Measurements from ENCODE around the gene COL16A1. TPM values are rescaled to one million over a fixed set of nuclear protein-coding genes. Genes with fewer than 3 reads are reported as not detected.

Gene COL16A1
- total and polyA plus RNA-seq, 2 of the 13 experiments (the other 11 are each of a cell fraction or from before 2014, with no cell fraction given) = 4.3 to 12.2 TPM

DNA sequence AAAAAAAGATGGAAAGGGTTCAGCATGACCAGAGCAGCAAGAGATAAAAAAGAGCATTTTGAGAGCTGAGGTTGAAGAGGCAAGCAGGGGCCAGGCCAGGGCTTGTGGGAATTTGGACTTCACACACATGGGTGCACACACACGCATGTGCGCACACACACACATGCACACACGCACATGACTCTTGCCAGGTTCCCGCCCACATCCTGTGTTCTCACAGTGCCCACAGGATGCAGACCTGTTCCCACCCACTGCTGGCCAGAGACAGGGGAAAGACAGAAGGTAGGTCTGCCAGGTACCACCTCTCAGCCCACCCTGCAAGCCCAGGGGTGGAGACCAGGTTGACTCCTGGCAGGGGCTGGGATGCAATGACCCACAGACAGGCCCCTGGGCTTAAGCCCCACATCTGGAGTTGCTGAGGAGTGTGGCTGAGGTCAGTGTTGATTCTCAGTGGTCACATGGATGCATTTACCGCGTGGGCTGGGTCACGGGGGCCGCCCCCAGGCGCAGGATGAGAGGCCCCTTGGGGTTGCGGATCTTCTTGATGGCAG, 4.4 kb downstream of the COL16A1 start:
- WGBS (ENCODE audit: low lambda C conversion rate) = 93% methylated on average over 10 of the region's 10 CpGs
- Histone ChIP-seq H3K79me2 (ENCODE audit: insufficient read depth, low read length) (no peaks in the 10 kb centered on the region), H3K4me2 (ENCODE audit: low read depth, low read length) (no peak overlapping the region), H3K4me3 (replicated peaks in 1 of 3; ENCODE audit: insufficient read depth in 1 of 3, low read depth in 2 of 3, low read length in 3 of 3) (no peak overlapping the region), H3K27ac (ENCODE audit: extremely low read length, insufficient read depth, low read length) (no peak overlapping the region), H3K4me1 (ENCODE audit: insufficient read depth, low read length) (peaks cover 46% of the 10 kb centered on the region), H3K36me3 (replicated peaks in 1 of 2; ENCODE audit: control insufficient read depth in 1 of 2, insufficient read depth in 2 of 2, low read length in 2 of 2) (no peaks in the 10 kb centered on the region; a peak in 2 of 5 replicates), H3K27me3 (ENCODE audit: control insufficient read depth in 1 of 2, insufficient read depth in 2 of 2, low read length in 2 of 2) (no peaks in the 10 kb centered on the region), H3K9ac (ENCODE audit: insufficient read depth, low read depth, low read length) (no peak overlapping the region), H2AFZ (ENCODE audit: low read length) (no peak overlapping the region), H4K20me1 (ENCODE audit: insufficient read depth, low read length) (no peaks in the 10 kb centered on the region), H3K9me3 (ENCODE audit: low read length) (no peaks in the 10 kb centered on the region)
- no TSS peak for BruUV-seq (replicated peaks)
- ATAC-seq = no peak
- intact Hi-C loops (cut with micrococcal nuclease; ENCODE audit: unreplicated experiment) (no loop called here), in situ Hi-C loops (cut with HindIII; ENCODE audit: extremely low pct_ligation_motif_present, low pct_unique_long_range_greater_than_20kb) (no loop called here)
- CTCF ChIA-PET (ENCODE audit: low intra/inter-chr PET ratio, low total read pairs) = no interaction called here
- DNase-seq (ENCODE audit: low spot score) = no peak
- FAIRE-seq = no peak
- POLR2A ChIA-PET = no interaction called here
- TF ChIP-seq, protein P1, sequence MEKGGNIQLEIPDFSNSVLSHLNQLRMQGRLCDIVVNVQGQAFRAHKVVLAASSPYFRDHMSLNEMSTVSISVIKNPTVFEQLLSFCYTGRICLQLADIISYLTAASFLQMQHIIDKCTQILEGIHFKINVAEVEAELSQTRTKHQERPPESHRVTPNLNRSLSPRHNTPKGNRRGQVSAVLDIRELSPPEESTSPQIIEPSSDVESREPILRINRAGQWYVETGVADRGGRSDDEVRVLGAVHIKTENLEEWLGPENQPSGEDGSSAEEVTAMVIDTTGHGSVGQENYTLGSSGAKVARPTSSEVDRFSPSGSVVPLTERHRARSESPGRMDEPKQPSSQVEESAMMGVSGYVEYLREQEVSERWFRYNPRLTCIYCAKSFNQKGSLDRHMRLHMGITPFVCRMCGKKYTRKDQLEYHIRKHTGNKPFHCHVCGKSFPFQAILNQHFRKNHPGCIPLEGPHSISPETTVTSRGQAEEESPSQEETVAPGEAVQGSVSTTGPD (CRISPR knock-in tag; IDR thresholded peaks at IDR 0.05) = no peak
- TF ChIP-seq, protein P2, sequence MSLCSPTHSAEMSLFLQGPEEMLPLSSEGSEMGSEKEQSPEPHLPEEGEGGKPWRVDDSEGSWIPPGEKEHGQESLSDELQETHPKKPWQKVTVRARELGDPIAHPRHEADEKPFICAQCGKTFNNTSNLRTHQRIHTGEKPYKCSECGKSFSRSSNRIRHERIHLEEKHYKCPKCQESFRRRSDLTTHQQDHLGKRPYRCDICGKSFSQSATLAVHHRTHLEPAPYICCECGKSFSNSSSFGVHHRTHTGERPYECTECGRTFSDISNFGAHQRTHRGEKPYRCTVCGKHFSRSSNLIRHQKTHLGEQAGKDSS (CRISPR knock-in tag; IDR thresholded peaks at IDR 0.05; ENCODE audit: borderline replicate concordance, low read depth) = no peak
- TF ChIP-seq ZFP90 (CRISPR knock-in tag; IDR thresholded peaks at IDR 0.05; ENCODE audit: borderline replicate concordance) (no peak), NFKBIZ (CRISPR knock-in tag; IDR thresholded peaks at IDR 0.05) (no peak), BRCA1 (CRISPR knock-in tag; IDR thresholded peaks at IDR 0.05) (no peak), ZNF547 (CRISPR knock-in tag; IDR thresholded peaks at IDR 0.05) (no peak), ZNF232 (CRISPR knock-in tag; IDR thresholded peaks at IDR 0.05; ENCODE audit: borderline replicate concordance) (no peak), ZNF724P (CRISPR knock-in tag; IDR thresholded peaks at IDR 0.05; ENCODE audit: borderline replicate concordance) (no peak), ZMYM3 (CRISPR knock-in tag; IDR thresholded peaks at IDR 0.05) (no peak), ZNF335 (CRISPR knock-in tag; IDR thresholded peaks at IDR 0.05) (no peak)
- TF ChIP-seq, protein P3, sequence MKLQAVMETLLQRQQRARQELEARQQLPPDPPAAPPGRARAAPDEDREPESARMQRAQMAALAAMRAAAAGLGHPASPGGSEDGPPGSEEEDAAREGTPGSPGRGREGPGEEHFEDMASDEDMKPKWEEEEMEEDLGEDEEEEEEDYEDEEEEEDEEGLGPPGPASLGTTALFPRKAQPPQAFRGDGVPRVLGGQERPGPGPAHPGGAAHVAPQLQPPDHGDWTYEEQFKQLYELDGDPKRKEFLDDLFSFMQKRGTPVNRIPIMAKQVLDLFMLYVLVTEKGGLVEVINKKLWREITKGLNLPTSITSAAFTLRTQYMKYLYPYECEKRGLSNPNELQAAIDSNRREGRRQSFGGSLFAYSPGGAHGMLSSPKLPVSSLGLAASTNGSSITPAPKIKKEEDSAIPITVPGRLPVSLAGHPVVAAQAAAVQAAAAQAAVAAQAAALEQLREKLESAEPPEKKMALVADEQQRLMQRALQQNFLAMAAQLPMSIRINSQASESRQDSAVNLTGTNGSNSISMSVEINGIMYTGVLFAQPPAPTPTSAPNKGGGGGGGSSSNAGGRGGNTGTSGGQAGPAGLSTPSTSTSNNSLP (IDR thresholded peaks at IDR 0.05; ENCODE audit: low read depth, low read length) = no peak
- TF ChIP-seq, protein P4, sequence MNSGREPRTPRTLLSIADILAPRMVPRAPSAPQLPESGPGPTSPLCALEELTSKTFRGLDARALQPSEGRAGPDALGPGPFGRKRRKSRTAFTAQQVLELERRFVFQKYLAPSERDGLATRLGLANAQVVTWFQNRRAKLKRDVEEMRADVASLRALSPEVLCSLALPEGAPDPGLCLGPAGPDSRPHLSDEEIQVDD (CRISPR knock-in tag; IDR thresholded peaks at IDR 0.05; ENCODE audit: borderline replicate concordance) = no peak
- TF ChIP-seq, protein P5, sequence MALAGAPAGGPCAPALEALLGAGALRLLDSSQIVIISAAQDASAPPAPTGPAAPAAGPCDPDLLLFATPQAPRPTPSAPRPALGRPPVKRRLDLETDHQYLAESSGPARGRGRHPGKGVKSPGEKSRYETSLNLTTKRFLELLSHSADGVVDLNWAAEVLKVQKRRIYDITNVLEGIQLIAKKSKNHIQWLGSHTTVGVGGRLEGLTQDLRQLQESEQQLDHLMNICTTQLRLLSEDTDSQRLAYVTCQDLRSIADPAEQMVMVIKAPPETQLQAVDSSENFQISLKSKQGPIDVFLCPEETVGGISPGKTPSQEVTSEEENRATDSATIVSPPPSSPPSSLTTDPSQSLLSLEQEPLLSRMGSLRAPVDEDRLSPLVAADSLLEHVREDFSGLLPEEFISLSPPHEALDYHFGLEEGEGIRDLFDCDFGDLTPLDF (CRISPR knock-in tag; IDR thresholded peaks at IDR 0.05) = no peak
